C4-2B (cell line): ENCODE results near the gene SLC2A13.

Experiments
- ZFX ChIP-seq: fragments of 450-650 bp; IDR thresholded peaks from 2 replicates; pipeline ENCODE4 v1.6.1; 2017
- TF ChIP-seq, protein P1 (sequence below): fragments of 450-650 bp; conservative IDR thresholded peaks from 2 replicates; pipeline ENCODE4 v1.5.1; 2017; ENCODE audit warnings: mild to moderate bottlenecking

DNA sequence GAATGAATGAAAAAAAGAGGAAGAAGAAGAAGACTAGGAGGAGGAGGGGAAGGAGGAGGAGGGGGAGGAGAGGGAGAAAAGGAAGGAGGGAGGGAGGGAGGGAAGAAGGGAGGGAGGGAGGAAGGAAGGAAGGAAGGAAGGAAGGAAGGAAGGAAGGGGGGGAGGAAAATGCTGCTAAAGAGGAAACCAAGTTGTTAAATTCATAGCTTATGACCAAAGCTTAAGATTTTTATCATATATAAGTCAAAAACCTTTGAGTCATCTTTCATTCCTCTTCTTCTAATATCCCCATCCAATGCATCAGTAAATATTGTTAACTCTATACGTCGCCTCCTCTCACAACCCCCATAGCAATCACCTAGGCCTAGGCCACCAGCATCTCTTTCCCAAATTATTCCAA is 117.3 kb downstream of the SLC2A13 start:
- TF ChIP-seq, protein P1, sequence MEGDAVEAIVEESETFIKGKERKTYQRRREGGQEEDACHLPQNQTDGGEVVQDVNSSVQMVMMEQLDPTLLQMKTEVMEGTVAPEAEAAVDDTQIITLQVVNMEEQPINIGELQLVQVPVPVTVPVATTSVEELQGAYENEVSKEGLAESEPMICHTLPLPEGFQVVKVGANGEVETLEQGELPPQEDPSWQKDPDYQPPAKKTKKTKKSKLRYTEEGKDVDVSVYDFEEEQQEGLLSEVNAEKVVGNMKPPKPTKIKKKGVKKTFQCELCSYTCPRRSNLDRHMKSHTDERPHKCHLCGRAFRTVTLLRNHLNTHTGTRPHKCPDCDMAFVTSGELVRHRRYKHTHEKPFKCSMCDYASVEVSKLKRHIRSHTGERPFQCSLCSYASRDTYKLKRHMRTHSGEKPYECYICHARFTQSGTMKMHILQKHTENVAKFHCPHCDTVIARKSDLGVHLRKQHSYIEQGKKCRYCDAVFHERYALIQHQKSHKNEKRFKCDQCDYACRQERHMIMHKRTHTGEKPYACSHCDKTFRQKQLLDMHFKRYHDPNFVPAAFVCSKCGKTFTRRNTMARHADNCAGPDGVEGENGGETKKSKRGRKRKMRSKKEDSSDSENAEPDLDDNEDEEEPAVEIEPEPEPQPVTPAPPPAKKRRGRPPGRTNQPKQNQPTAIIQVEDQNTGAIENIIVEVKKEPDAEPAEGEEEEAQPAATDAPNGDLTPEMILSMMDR, result no peak
- no peak for TF ChIP-seq ZFX
